ENCODE results near the gene KCNC1. TPM values are rescaled to one million over a fixed set of nuclear protein-coding genes. Genes with fewer than 3 reads are reported as not detected.

KCNC1 gene
- total and polyA plus RNA-seq, 2 of the 13 experiments (the other 11 are each of a cell fraction or from before 2014, with no cell fraction given): 0.01 to 0.04 TPM

- intact Hi-C loops (cut with micrococcal nuclease; ENCODE audit: unreplicated experiment): loop anchor here (1.0 to 2.0 kb wide), 4 partner anchors 29 to 247 kb away; no protein-coding TSS in a partner anchor
- peak; percentile 82 for FAIRE-seq
- no peaks in the 10 kb centered on the region for H3K36me3 ChIP-seq (replicated peaks in 1 of 2; ENCODE audit: control insufficient read depth in 1 of 2, insufficient read depth in 2 of 2, low read length in 2 of 2)
- in situ Hi-C loops (cut with HindIII; ENCODE audit: extremely low pct_ligation_motif_present, low pct_unique_long_range_greater_than_20kb): no loop called here
- H4K20me1 ChIP-seq (ENCODE audit: insufficient read depth, low read length): 0 out of 2 replicates have a peak, but pooled peaks cover 4% of the 10 kb centered on the region
- H2AFZ ChIP-seq (ENCODE audit: low read length): no peak overlapping the region
- no peaks in the 10 kb centered on the region for H3K4me1 ChIP-seq (ENCODE audit: insufficient read depth, low read length)
- ChIA-PET CTCF (ENCODE audit: low intra/inter-chr PET ratio, low total read pairs) (interaction anchor here (0.7 to 3.5 kb wide), 8 partner anchors 9 to 248 kb away, joined by 3 to 40 read pairs (median 3); no protein-coding TSS in a partner anchor), POLR2A (interaction anchor here (1.1 to 1.3 kb wide), 2 partner anchors 247 to 255 kb away, joined by 3 to 7 read pairs; no protein-coding TSS in a partner anchor)
- H3K79me2 ChIP-seq (ENCODE audit: insufficient read depth, low read length): no peaks in the 10 kb centered on the region
- H3K4me3 ChIP-seq (replicated peaks in 1 of 3; ENCODE audit: insufficient read depth in 1 of 3, low read depth in 2 of 3, low read length in 3 of 3): no peak overlapping the region
- H3K9me3 ChIP-seq (ENCODE audit: low read length): no peaks in the 10 kb centered on the region
- BruUV-seq (replicated peaks): no TSS peak
- peaks cover 5 to 21% of the 10 kb centered on the region in 2 experiments; a peak in 3 of 5 replicates for H3K27me3 ChIP-seq (ENCODE audit: control insufficient read depth in 1 of 2, insufficient read depth in 2 of 2, low read length in 2 of 2)
- H3K9ac ChIP-seq (ENCODE audit: insufficient read depth, low read depth, low read length): no peak overlapping the region
- no peak overlapping the region for H3K27ac ChIP-seq (ENCODE audit: extremely low read length, insufficient read depth, low read length)
- H3K4me2 ChIP-seq (ENCODE audit: low read depth, low read length): no peak overlapping the region
- DNase-seq (ENCODE audit: low spot score): peak; percentile 64
- 3% methylated on average over 7 of the region's 9 CpGs for WGBS (ENCODE audit: low lambda C conversion rate)
- ATAC-seq: peak; percentile 87
- no peak for TF ChIP-seq HNRNPUL1 (IDR thresholded peaks at IDR 0.05; ENCODE audit: low read depth, low read length)
- TF ChIP-seq REPIN1 (CRISPR knock-in tag; IDR thresholded peaks at IDR 0.05; ENCODE audit: borderline replicate concordance, low read depth): peak; percentile 75; the same call in 1 of the 2 replicates
- TF ChIP-seq ZNF501 (CRISPR knock-in tag; IDR thresholded peaks at IDR 0.05): peak; percentile 56; the same call in 1 of the 2 replicates
- TF ChIP-seq ZNF687 (CRISPR knock-in tag; IDR thresholded peaks at IDR 0.05): peak; percentile 26; the same call in 1 of the 2 replicates
- no peak for TF ChIP-seq THRA (CRISPR knock-in tag; IDR thresholded peaks at IDR 0.05; ENCODE audit: borderline replicate concordance)
- TF ChIP-seq RAD21 (CRISPR knock-in tag; IDR thresholded peaks at IDR 0.05): peak; percentile 81
- TF ChIP-seq HDAC1 (CRISPR knock-in tag; IDR thresholded peaks at IDR 0.05): no peak
- 0 out of 2 replicates have a peak, but pooled peaks have one; percentile 16 for TF ChIP-seq BCL3 (CRISPR knock-in tag; IDR thresholded peaks at IDR 0.05)
- TF ChIP-seq ZNF124 (CRISPR knock-in tag; IDR thresholded peaks at IDR 0.05): no peak
- TF ChIP-seq ARID4A (CRISPR knock-in tag; IDR thresholded peaks at IDR 0.05; ENCODE audit: borderline replicate concordance): no peak
Measured at GRCh38 chr11:17730608-17731462, 3.7 kb upstream of the KCNC1 start.

Data from HepG2 (cell line).